Calu3 (cell line): ENCODE measurements around the gene NFKBIB. TPM values are rescaled to one million over a fixed set of nuclear protein-coding genes. Genes with fewer than 3 reads are reported as not detected.

Source experiments
- BruUV-seq: library from RNA; stranded (reverse); fragments of 400-500 nt; replicated peaks from 2 replicates; lab custom pipeline; 2021; lab: Mats Ljungman, UMichigan
- CTCF ChIA-PET: fragments of 300-600 bp; sonication (Branson Sonifier 250); formaldehyde crosslinking; loops from one replicate; lab custom pipeline; 2022; ENCODE audit warnings: antibody characterized with exemption; lab: Charles Lee
- DNase-seq: peaks from one replicate; pipeline ENCODE4 v3.0.0; 2022
- H3K27ac Mint-ChIP-seq: one replicate; pipeline ENCODE4 v1.8.0; 2022; ENCODE audit warnings: mixed read lengths; ENCODE audit not compliant: unreplicated experiment
- H3K27me3 Mint-ChIP-seq: one replicate; pipeline ENCODE4 v1.8.0; 2022; ENCODE audit warnings: mixed read lengths; ENCODE audit not compliant: unreplicated experiment
- H3K36me3 Mint-ChIP-seq: one replicate; pipeline ENCODE4 v1.8.0; 2022; ENCODE audit warnings: mild to moderate bottlenecking, moderate library complexity, mixed read lengths; ENCODE audit not compliant: insufficient read depth, unreplicated experiment
- H3K4me1 Mint-ChIP-seq: one replicate; pipeline ENCODE4 v1.8.0; 2022; ENCODE audit warnings: mild to moderate bottlenecking, low read depth, mixed read lengths; ENCODE audit not compliant: unreplicated experiment
- H3K4me3 Mint-ChIP-seq: one replicate; pipeline ENCODE4 v1.8.0; 2022; ENCODE audit warnings: mild to moderate bottlenecking, low read depth, moderate library complexity, mixed read lengths; ENCODE audit not compliant: unreplicated experiment
- H3K9me3 Mint-ChIP-seq: one replicate; pipeline ENCODE4 v1.8.0; 2022; ENCODE audit warnings: low read depth, mixed read lengths; ENCODE audit not compliant: unreplicated experiment
- CTCF ChIP-seq: fragments of 200-600 bp; IDR thresholded peaks from one replicate; pipeline ENCODE4 v1.8.0; 2022; ENCODE audit warnings: antibody characterized with exemption; ENCODE audit not compliant: unreplicated experiment
- intact Hi-C: fragments of 100-400 bp; cut with micrococcal nuclease; formaldehyde crosslinking; loops from one replicate; pipeline ENCODE4 v1.10.0; 2022; ENCODE audit not compliant: unreplicated experiment
- total RNA-seq: library from RNA; stranded (reverse); gene quantifications from 2 replicates; pipeline ENCODE4 v1.2.3, GENCODE V29; 2022

NFKBIB gene
- total RNA-seq, 1 experiment from 2014 or later: 62.6 TPM

GRCh38 chr19:38942471-38943181, 42.9 kb downstream of the NFKBIB start:
- no TSS peak for BruUV-seq
- H3K36me3 Mint-ChIP-seq: peaks cover 26% of the 10 kb centered on the region
- no peaks in the 10 kb centered on the region for H3K9me3 Mint-ChIP-seq
- CTCF ChIA-PET: interaction anchor here (0.7 kb wide), 1 partner anchor 386 kb away, joined by 3 read pairs; no protein-coding TSS in a partner anchor
- no peak for DNase-seq
- H3K27me3 Mint-ChIP-seq: no peaks in the 10 kb centered on the region
- H3K27ac Mint-ChIP-seq: no peak overlapping the region
- no peaks in the 10 kb centered on the region for H3K4me1 Mint-ChIP-seq
- intact Hi-C loops: no loop called here
- no peak for TF ChIP-seq CTCF
- H3K4me3 Mint-ChIP-seq: no peak overlapping the region

GRCh38 chr19:38944981-38945506, 45.3 kb downstream of the NFKBIB start:
- DNase-seq: no peak
- no peak for TF ChIP-seq CTCF
- CTCF ChIA-PET: no interaction called here
- H3K27me3 Mint-ChIP-seq: no peaks in the 10 kb centered on the region
- intact Hi-C loops: no loop called here
- H3K9me3 Mint-ChIP-seq: no peaks in the 10 kb centered on the region
- peaks cover 42% of the 10 kb centered on the region for H3K36me3 Mint-ChIP-seq
- H3K27ac Mint-ChIP-seq: no peak overlapping the region
- no peaks in the 10 kb centered on the region for H3K4me1 Mint-ChIP-seq
- H3K4me3 Mint-ChIP-seq: no peak overlapping the region
- no TSS peak for BruUV-seq

- intact Hi-C loops: no loop called here
- Mint-ChIP-seq H3K4me1 (no peaks in the 10 kb centered on the region), H3K27me3 (no peaks in the 10 kb centered on the region), H3K36me3 (peaks cover 42% of the 10 kb centered on the region), H3K27ac (no peak overlapping the region), H3K9me3 (no peaks in the 10 kb centered on the region), H3K4me3 (no peak overlapping the region)
- BruUV-seq: no TSS peak
- CTCF ChIA-PET: no interaction called here
- TF ChIP-seq CTCF: no peak
- DNase-seq: no peak
Observed at GRCh38 chr19:38945562-38946228, 45.9 kb downstream of the NFKBIB start.

- no peaks in the 10 kb centered on the region for H3K4me1 Mint-ChIP-seq
- no peaks in the 10 kb centered on the region for H3K27me3 Mint-ChIP-seq
- intact Hi-C loops: no loop called here
- no peak for TF ChIP-seq CTCF
- H3K27ac Mint-ChIP-seq: no peak overlapping the region
- peaks cover 42% of the 10 kb centered on the region for H3K36me3 Mint-ChIP-seq
- no peak for DNase-seq
- CTCF ChIA-PET: no interaction called here
- no peaks in the 10 kb centered on the region for H3K9me3 Mint-ChIP-seq
- BruUV-seq: no TSS peak
- no peak overlapping the region for H3K4me3 Mint-ChIP-seq
Observed at GRCh38 chr19:38946229-38947010, 46.7 kb downstream of the NFKBIB start.
